Thyroid gland (tissue), 4 donors: Measurements from ENCODE around the gene MINDY4. TPM values are rescaled to one million over a fixed set of nuclear protein-coding genes. Genes with fewer than 3 reads are reported as not detected.

Experiments used
- DNase-seq, 2 donors: peaks; one replicate each; pipeline ENCODE4 v3.0.0-alpha.2; 2019
- H3K27ac ChIP-seq, 3 donors: fragments of 200-600 bp; sonication (generic); 1 replicate in 2 of 3; 2 replicates in 1 of 3; pipeline ENCODE4 v1.5.1; 2016 to 2019; ENCODE audit warnings: mild to moderate bottlenecking in 1 of 3, moderate library complexity in 1 of 3
- H3K27me3 ChIP-seq: fragments of 200-600 bp; sonication (generic); one replicate; pipeline ENCODE4 v1.5.1; 2019
- H3K36me3 ChIP-seq, 2 donors: fragments of 200-600 bp; sonication (generic); one replicate each; pipeline ENCODE4 v1.5.1; 2016 to 2019
- H3K4me1 ChIP-seq, 2 donors: fragments of 200-600 bp; sonication (generic); one replicate each; pipeline ENCODE4 v1.5.1; 2017 to 2019
- H3K4me3 ChIP-seq, 3 donors: fragments of 200-600 bp; sonication (generic); replicated peaks in 1 of 3; 1 replicate in 2 of 3; 2 replicates in 1 of 3; pipeline ENCODE4 v1.5.1; 2016; ENCODE audit warnings: mild to moderate bottlenecking in 1 of 3
- H3K9me3 ChIP-seq: fragments of 200-600 bp; sonication (generic); one replicate; pipeline ENCODE4 v1.5.1; 2017
- CTCF ChIP-seq, 6 experiments: fragments of 200-600 bp in 3 of 6; fragments of 450-650 bp in 3 of 6; sonication (generic) in 3 of 6; IDR thresholded peaks; one replicate each; pipeline ENCODE4 v1.5.1; 2016 to 2019; ENCODE audit warnings: antibody characterized with exemption in 6 of 6, mild to moderate bottlenecking in 2 of 6, inconsistent platforms in 1 of 6, moderate library complexity in 1 of 6
- POLR2A ChIP-seq, 2 donors: fragments of 450-650 bp; IDR thresholded peaks; one replicate each; pipeline ENCODE4 v1.6.1; 2017; ENCODE audit warnings: antibody characterized with exemption in 2 of 2, mild to moderate bottlenecking in 2 of 2, moderate library complexity in 1 of 2
- WGBS, 2 donors: methylation state at CpG; one replicate each; pipeline ENCODE4 v1.1.5; 2017; 5-methylcytosine and 5-hydroxymethylcytosine counted together
- intact Hi-C: fragments of 100-400 bp; cut with DNase I; formaldehyde crosslinking; loops from one replicate; pipeline ENCODE4 v1.15.1; 2023
- total RNA-seq, 4 donors: library from RNA; depleted of rRNA; stranded (reverse); fragments of >200 nt; gene quantifications; one replicate each; pipeline ENCODE4 v1.2.3, GENCODE V29; 2016

Gene MINDY4
- total RNA-seq, 4 donors from 2014 or later: 17.9 to 33.2 (median 29.7) TPM

- Histone ChIP-seq H3K4me3 (no peak overlapping the region), H3K27me3 (no peaks in the 10 kb centered on the region), H3K9me3 (no peaks in the 10 kb centered on the region), H3K36me3 (peaks cover 0 to 13% of the 10 kb centered on the region in 2 donors), H3K4me1 (peaks cover 0 to 15% of the 10 kb centered on the region in 2 donors), H3K27ac (no peak overlapping the region)
- 65 to 91% methylated on average over 4 to 6 of the region's 10 CpGs for WGBS, 2 donors
- intact Hi-C loops: no loop called here
- DNase-seq: no peak
- TF ChIP-seq POLR2A (IDR thresholded peaks at IDR 0.05) (no peak), CTCF (IDR thresholded peaks at IDR 0.05) (no peak)
Measured at GRCh38 chr7:30870821-30871518, 99.8 kb downstream of the MINDY4 start.

- Histone ChIP-seq H3K4me3 (no peak overlapping the region), H3K9me3 (no peaks in the 10 kb centered on the region), H3K36me3 (peaks cover 0 to 13% of the 10 kb centered on the region in 2 donors), H3K4me1 (peaks cover 0 to 13% of the 10 kb centered on the region in 2 donors), H3K27me3 (no peaks in the 10 kb centered on the region), H3K27ac (no peak overlapping the region)
- DNase-seq: no peak
- intact Hi-C loops: no loop called here
- TF ChIP-seq CTCF (IDR thresholded peaks at IDR 0.05): no peak
- TF ChIP-seq POLR2A (IDR thresholded peaks at IDR 0.05): no peak
- 92 to 95% methylated on average over 5 of the region's 5 CpGs for WGBS, 2 donors
Measured at GRCh38 chr7:30871655-30872054, 100.4 kb downstream of the MINDY4 start.

- whole genome bisulfite sequencing, 2 donors: 83 to 94% methylated on average over 1 to 2 of the region's 2 CpGs
- Histone ChIP-seq H3K9me3 (no peaks in the 10 kb centered on the region), H3K27ac (no peak overlapping the region), H3K27me3 (no peaks in the 10 kb centered on the region), H3K36me3 (peaks cover 0 to 13% of the 10 kb centered on the region in 2 donors), H3K4me3 (no peak overlapping the region), H3K4me1 (peaks cover 0 to 11% of the 10 kb centered on the region in 2 donors)
- no peak for TF ChIP-seq CTCF (IDR thresholded peaks at IDR 0.05)
- TF ChIP-seq POLR2A (IDR thresholded peaks at IDR 0.05): no peak
- intact Hi-C loops: no loop called here
- DNase-seq: no peak
Measured at GRCh38 chr7:30873207-30873606, 102.0 kb downstream of the MINDY4 start.

GRCh38 chr7:30873656-30874055, 102.4 kb downstream of the MINDY4 start:
- TF ChIP-seq CTCF (IDR thresholded peaks at IDR 0.05) (no peak), POLR2A (IDR thresholded peaks at IDR 0.05) (no peak)
- no peak overlapping the region for H3K4me3 ChIP-seq
- no peak overlapping the region for H3K27ac ChIP-seq
- H3K4me1 ChIP-seq: peaks cover 0 to 10% of the 10 kb centered on the region in 2 donors
- H3K27me3 ChIP-seq: no peaks in the 10 kb centered on the region
- WGBS, 2 donors: 70 to 75% methylated on average over 6 of the region's 6 CpGs
- H3K36me3 ChIP-seq: peaks cover 0 to 13% of the 10 kb centered on the region in 2 donors
- DNase-seq: no peak
- intact Hi-C loops: no loop called here
- H3K9me3 ChIP-seq: no peaks in the 10 kb centered on the region

- H3K27me3 ChIP-seq: no peaks in the 10 kb centered on the region
- DNase-seq: no peak
- H3K36me3 ChIP-seq: peaks cover 0 to 13% of the 10 kb centered on the region in 2 donors
- H3K4me1 ChIP-seq: peaks cover 0 to 7% of the 10 kb centered on the region in 2 donors
- H3K27ac ChIP-seq: no peak overlapping the region
- intact Hi-C loops: no loop called here
- TF ChIP-seq CTCF (IDR thresholded peaks at IDR 0.05): no peak
- no peak for TF ChIP-seq POLR2A (IDR thresholded peaks at IDR 0.05)
- no peak overlapping the region for H3K4me3 ChIP-seq
- WGBS, 2 donors: 89 to 93% methylated on average over 5 of the region's 5 CpGs
- no peaks in the 10 kb centered on the region for H3K9me3 ChIP-seq
Measured at GRCh38 chr7:30874656-30875302, 103.6 kb downstream of the MINDY4 start.
